ENCODE results near the gene TMEM131.

GRCh38 chr2:97998431-97999005 is 2.8 kb upstream of the TMEM131 start:
- TF ChIP-seq CBX5 (IDR thresholded peaks at IDR 0.05; ENCODE audit: low read depth, low read length) (no peak), JUND (IDR thresholded peaks at IDR 0.05; ENCODE audit: low read length) (no peak), EZH2 (IDR thresholded peaks at IDR 0.05; ENCODE audit: low read depth, low read length, severe bottlenecking) (no peak), TBP (IDR thresholded peaks at IDR 0.05; ENCODE audit: low read depth, low read length) (no peak), CBX8 (IDR thresholded peaks at IDR 0.05; ENCODE audit: borderline replicate concordance, low read depth, low read length) (no peak), CHD1 (IDR thresholded peaks at IDR 0.05; ENCODE audit: low read depth, low read length) (no peak), TCF12 (IDR thresholded peaks at IDR 0.05; ENCODE audit: low read depth, low read length) (no peak), KDM4A (IDR thresholded peaks at IDR 0.05; ENCODE audit: low read depth, low read length, severe bottlenecking) (no peak), CTCF (IDR thresholded peaks at IDR 0.05; ENCODE audit: control extremely low read depth in 1 of 3, insufficient read depth in 1 of 3, low read depth in 1 of 3, low read length in 3 of 3) (no peak), RFX5 (IDR thresholded peaks at IDR 0.05; ENCODE audit: borderline replicate concordance, low read depth, low read length) (no peak), MAX (IDR thresholded peaks at IDR 0.05) (no peak), TEAD4 (IDR thresholded peaks at IDR 0.05; ENCODE audit: low read depth, low read length) (no peak), POLR2AphosphoS5 (IDR thresholded peaks at IDR 0.05; ENCODE audit: low read depth, low read length) (no peak), JUN (IDR thresholded peaks at IDR 0.05; ENCODE audit: low read depth, low read length) (no peak)

Measured in H1 (cell line).